Middle frontal gyrus (tissue), 1 donor: ENCODE results near the gene NT5M.
"Not testable (repeated sequence)": the region's sequence is repeated elsewhere in the genome, so short reads cannot be mapped to it uniquely, and the experiment has no call there.

Source experiments
- DNase-seq: peaks from one replicate; pipeline ENCODE4 v3.0.0-alpha.2; 2015; ENCODE audit warnings: low spot score; ENCODE audit errors: extremely low spot score

NT5M gene

DNA sequence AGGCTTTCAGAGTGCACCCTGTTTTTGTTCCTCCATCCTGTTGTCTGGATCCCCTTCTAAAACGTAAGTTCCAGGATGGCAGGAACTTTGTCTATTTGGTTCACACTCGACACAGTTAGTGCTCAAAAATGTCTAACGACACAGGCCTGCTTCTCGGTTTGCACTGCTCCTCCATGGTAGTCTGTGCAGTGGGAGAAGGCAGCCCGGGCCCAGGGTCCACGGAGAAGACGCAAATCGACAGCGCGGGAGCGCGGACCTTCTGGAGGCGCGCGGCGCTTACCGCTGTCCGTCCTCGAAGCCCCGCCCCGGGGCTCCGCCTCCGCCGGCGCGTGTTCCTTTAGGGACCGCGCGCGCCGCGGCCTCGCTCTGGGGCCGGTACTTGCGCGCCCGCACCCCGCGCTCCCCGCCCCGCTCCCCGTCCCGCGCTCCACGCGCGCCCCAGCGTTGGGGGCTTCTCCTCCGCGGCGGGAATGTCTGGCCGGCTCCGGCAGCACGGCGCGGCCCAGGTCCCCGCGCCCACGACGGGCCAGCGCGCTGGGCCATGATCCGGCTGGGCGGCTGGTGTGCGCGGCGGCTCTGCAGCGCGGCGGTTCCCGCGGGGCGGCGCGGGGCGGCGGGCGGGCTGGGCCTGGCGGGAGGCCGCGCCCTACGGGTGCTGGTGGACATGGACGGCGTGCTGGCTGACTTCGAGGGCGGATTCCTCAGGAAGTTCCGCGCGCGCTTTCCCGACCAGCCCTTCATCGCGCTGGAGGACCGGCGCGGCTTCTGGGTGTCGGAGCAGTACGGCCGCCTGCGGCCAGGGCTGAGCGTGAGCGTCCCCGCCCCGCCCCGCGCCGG, at the start of gene NT5M:
Gene NT5M, plus strand, starts transcription at position 364 of the 837 bp plus-strand sequence. Its CDS starts 178 bp downstream, at position 542.
- DNase-seq: peak; percentile 67

DNA sequence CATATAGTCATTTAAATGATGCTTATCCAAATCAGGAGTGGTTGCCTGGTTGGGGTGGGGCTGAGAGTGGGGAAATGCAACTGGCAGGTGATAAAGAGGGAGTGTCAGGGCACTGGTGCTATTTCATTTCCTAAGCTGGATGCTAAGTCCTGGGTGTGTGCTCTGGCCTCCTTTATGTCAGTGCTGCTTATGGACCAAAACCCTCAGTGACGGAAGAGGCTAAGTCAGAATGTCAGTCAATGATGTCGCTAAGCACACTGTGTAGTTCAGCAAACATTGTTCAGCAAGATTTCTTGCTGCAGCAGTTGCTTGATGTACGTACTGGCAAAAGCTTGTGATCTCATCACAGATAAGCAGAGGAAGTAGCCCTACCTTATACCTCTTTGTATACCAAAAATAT, 49.8 kb upstream of the NT5M start:
- no peak for DNase-seq

DNA sequence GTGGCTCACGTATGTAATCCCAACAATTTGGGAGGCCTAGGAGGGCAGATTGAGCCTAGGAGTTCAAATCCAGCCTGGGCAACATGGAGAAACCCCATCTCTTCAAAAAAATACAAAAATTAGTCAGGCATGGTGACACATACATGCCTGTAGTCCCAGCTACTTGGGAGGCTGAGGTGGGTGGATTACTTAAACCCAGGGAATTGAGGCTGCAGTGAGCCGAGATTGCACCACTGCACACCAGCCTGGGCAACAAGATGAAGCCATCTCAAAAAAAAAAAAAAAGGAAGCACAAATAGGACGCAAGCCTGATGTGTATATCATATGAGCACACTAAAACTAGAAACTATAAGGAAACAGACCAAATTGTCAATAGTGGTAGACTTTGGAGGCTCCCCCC, 49.1 kb upstream of the NT5M start:
- no peak for DNase-seq

DNA sequence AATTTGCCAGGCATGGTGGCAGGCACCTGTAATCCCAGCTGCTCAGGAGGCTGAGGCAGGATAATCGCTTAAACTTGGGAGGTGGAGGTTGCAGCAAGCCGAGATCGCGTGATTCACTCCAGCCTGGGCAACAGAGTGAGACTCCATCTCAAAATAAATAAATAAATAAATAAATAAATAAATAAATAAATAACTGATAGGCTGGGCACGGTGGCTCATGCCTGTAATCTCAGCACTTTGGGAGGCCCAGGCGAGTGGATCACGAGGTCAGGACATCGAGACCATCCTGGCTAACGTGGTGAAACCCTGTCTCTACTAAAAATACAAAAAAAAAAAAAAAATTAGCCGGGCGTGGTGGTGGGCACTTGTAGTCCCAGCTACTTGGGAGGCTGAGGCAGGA, 47.5 kb upstream of the NT5M start:
- DNase-seq: not testable (repeated sequence)

DNA sequence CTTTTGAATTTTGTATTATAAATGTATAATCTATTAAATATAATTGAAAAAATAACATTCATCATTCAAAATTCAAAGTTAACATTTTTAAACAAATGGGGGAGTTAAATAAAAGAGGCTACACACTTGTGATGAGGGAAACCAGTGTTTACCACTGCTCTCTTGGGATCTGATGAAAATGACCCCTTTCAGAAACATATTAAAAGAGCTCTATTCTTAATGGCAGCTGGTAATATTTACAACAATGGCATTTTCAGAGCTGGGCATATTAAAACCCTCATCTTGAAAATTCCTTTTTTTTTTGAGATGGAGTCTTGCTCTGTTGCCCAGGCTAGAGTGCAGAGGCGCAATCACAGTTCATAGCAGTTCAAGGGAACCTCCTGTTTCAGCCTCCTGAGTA, 46.9 kb upstream of the NT5M start:
- no peak for DNase-seq

DNA sequence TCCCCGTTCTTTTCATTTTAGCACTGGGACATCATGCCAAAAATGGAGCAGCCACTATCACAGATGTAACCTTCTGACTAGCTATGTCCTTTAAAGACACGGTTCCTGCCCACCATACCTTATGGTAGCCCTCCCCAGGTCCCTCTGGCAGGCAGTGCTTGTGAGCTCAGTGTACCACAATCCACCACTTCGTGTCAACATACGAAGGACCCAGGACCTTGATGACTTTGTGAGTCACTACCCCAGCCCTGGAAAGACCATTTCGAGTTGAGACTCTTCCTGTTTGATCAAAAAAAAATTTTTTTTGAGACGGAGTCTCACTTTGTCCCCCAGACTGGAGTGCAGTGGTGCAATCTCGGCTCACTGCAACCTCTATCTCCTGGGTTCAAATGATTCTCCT, 45.2 kb upstream of the NT5M start:
- no peak for DNase-seq

DNA sequence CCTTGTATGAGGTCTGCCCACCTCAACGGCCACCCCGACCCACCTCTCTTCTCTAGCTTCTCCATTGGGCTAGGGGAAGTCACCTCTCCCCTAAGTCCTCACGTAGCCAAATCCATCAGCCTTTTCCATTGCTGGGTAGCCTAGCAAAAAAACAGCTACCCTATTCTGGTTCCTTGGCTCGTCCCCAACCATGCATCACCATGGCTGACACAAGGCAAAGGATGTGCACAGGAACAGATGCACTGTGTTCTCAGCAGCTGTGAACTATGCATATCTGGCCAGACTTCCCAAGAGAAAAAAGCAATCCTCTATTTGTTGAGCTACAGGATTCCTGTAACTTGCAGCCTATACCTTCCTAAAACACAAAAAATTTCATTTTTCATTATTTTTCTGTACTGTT, 44.2 kb upstream of the NT5M start:
- peak; percentile 57 for DNase-seq

DNA sequence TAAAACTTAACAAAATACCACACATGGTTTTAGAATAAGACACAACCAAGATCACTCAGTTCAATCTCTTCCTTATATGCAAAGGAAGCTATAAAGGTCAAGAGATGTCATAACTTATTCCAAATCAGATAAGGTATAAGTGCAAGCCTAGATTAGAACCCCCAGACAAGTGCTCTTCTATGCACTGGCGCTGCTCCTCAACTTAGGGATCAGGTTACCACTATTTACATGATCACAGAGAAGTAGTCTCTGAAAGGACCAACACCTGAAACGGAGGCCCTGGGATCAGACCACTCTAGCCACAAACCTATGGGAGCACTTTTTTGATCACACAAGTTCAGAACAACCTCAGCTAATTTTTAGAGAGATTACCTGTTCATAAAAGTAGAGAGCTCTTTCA, 38.7 kb upstream of the NT5M start:
- no peak for DNase-seq

DNA sequence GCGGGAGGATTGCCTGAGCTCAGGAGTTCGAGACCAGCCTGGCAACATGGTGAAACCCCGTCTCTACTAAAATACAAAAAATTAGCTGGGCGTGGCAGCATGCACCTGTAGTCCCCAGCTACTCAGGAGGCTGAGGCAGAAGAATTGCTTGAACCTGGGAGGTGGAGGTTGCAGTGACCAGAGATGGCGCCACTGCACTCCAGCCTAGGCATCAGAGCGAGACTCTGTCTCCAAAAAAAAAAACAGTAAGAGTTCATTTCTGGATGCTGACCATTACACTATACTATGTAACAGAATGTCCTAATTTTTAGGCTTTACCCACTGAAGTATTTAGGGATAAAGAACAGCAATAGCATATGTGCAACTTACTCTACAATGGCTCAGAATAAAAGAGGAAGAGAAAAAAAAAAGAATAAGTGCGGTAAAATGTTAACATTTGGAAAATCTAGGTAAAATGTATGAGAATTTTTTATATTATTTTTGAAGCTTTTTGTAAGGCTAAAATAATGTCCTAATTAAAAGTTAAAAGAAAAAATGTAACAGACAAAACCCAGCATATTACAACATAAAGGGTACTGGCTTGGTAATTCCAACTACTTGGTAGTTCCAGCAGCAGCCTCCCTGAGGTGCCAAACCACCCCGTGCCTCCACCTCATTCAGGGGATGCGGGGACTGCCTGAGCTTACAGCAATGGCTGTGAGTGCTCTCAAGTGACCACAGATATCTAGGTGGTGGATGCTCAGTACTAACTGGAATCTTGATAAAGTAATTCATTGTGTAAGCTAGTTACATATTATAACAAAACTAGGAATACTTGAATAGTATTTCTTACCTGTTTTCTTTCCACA, 33.0 kb upstream of the NT5M start:
- no peak for DNase-seq

DNA sequence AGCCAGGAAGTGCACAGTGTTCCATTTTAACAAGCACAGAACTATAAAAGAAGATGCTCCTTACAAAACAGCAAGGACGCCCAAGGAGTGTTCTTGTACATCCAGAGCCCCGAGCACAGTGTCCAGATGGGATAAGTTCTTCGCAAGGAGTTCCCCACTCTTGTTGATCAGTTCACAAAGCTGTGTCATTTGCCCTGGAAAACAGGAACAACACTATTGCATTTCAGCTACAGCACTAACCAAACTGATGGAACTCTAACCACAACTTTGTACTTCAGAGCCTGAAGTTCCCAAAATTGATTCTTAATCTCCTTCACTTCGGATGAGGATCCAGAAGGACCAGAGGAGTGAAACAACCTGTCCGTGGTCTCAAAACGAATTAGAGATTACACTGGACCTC, 27.2 kb upstream of the NT5M start:
- no peak for DNase-seq

DNA sequence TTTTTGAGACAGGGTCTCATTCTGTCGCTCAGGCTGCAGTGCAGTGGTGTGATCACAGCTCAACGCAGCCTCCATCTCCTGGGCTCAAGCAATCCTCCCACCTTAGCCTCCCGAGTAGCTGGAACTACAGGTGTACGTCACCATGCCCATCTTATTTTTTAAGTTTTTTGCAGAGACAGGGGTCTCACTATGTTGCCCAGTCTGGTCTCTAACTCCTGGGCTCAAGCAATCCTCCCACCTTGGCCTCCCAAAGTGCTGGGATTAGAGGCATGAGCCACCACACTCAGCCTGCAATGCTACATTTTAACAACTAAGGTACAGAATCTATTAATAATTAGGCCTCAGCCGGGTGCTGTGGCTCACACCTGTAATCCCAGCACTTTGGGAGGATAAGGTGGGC, 25.7 kb upstream of the NT5M start:
- DNase-seq: not testable (repeated sequence)

DNA sequence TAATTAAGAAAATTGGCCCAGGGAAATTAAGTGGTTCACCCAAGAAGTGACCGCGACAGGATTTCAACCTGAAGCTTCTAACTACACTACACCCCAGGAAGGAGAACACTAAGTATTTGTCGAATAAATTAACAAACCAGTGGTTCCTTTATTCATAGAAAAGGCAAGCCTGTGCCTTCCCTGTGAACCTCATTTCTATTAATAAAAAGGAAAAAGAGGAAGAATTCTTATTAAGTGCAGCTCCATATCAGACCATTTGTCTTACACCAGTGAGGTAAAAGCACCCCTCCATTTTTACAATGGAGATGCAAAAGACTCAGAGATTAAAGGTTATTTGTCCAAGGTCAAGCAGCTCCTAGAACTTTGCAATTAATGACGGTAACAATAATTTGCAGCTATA, 23.9 kb upstream of the NT5M start:
- no peak for DNase-seq

DNA sequence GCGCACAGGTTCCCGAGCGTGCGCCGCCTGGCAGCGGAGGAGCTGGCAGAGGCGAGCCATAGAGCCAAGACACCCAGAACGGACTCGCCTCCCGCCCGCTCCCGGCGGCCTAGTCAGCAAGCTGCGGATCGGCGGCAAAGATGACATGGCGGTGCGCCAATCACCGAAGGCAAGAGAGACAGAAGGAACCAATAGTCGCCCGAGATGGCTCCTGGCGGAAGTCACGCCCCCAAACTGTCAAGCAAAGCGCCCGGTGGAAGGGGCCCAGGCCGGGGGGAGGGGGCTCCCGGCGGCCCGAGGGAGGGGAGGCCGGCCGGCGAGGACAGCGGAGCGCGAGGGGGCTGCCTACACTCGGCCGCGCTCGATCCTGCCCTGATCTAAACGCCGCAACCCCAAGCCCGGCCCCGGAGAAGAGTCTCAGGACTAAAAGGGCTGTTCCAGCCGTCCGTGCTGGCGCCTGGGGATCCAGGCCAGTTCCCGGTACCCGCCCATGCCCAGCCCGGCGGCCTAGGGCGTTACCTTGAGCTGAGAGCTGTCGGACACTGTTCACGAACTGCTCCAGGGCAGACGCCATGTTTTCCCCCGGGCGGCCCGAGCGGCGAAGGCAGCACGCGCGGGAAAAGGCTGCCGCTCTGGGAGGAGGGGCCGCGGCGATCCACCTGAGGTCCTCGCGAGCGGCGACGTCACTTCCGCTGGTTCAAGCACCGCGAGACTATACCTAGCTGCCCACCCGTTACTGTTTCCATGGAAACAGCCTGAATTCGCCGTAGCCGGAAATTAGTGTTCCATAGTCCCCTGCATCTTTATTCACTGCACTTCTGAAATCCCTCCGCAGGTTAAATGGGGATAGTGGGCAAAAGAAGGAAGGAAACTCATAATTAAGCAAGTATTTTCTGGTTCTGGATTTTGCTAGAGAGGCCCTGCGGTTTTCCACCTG, 22.3 kb upstream of the NT5M start, which contains the start of gene COPS3:
Gene COPS3, minus strand, starts transcription at position 634 of the 937 bp plus-strand sequence. Its CDS starts 60 bp downstream, at position 574.
- DNase-seq: peak; percentile 97

DNA sequence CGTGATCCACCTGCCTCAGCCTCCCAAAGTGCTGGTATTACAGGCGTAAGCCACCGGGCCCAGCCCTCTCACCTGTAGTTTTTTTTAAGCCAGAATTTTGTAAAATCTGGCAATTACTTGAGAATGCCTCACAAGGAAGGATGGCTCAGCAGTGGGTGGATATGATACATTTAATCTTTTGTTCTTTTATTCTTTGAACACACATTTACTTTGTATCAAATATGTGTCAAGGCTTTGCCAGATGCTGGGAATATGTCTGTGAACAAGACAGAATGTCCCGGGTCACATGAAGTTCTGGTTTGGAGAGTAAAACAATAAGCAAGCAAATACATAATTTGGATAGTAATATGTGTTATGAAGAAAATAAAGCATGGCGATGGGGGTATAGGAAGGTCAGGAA, 17.2 kb upstream of the NT5M start:
- no peak for DNase-seq

DNA sequence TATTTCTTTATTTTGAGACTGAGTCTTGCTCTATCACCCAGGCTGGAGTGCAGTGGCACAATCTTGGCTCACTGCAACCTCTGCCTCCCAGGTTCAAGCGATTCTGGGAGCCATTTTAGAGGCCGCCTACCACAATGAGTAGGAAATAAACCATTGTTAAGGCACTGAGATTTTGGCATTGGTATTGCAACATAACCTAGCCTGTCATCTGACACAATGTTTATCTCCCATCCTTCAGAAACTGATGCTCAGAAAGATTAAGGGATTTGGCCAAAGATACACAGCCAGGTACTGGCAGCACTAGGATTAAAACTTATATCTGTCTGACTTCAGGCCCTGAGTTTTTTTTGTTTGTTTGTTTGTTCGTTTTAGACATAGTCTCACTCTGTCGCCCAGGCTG, 14.1 kb upstream of the NT5M start:
- DNase-seq: no peak

DNA sequence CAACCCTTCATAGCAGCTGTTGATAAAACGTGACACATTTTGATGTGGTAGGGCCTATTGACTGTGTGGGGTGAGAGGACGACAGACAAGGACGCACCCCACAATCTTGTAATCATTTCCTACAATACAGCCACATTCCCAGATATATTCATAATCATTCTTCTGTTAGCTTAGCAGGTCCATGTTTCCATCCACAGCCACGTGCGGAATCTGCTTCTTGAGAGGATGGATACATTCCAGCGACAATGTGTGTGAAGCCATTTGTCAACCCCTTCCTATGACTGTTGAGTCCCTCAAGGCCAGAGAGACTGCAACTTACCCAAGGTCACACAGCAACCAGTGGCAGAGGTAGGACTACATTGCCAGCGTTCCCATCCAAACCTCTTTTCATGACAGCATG, 13.5 kb upstream of the NT5M start:
- no peak for DNase-seq

DNA sequence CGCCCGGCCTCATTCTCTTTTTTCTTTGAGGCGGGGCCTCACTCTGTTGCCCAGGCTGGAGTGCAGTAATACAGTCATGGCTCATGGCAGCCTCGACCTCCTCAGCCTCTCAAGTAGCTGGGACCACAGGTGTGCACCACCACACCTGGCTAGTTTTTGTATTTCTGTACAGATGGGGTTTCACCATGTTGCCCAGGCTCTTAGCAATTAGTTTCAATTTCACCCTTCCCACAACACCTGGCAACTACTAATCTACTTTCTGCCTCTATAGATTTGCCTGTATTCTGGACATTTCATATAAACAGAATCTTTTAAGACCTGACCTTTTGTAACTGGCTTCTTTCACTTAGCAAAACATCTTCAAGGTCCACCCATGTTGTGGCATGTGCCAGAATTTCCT, 8.0 kb upstream of the NT5M start:
- no peak for DNase-seq

DNA sequence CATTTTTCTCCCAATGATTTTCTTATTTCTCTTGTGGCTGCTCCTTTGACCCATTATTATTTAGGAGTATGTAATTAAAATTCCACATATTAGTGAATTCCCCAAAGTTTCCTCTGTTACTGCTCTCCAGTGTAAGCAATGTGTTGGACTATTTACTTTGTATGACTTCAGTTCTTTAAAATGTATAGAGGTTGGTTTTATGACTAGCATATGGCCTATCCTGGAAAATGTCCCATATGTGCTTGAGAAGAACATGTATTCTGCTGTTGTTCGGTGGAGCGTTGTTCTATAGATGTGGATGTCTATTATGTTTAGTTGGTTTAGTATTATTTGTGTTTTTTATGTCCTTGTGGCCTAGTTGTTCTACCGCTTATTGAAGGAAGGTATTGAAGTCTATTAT, 6.0 kb upstream of the NT5M start:
- DNase-seq: no peak

DNA sequence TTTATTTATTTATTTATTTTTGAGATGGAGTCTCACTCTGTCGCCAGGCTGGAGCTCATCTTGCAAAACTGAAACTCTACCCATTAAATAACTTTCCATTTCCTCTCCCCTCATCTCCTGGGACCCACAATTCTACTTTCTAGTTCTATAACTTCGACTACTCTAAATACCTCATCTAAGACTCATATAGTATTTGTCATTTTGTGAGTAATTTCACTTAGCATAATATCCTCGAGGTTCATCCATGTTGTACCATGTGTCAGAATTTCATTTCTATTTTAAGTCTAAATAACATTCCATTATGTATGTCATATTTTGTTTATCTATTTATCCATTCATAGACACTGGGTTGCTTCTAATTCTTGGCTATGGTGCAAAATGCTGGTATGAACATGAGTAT, 5.1 kb upstream of the NT5M start:
- no peak for DNase-seq

DNA sequence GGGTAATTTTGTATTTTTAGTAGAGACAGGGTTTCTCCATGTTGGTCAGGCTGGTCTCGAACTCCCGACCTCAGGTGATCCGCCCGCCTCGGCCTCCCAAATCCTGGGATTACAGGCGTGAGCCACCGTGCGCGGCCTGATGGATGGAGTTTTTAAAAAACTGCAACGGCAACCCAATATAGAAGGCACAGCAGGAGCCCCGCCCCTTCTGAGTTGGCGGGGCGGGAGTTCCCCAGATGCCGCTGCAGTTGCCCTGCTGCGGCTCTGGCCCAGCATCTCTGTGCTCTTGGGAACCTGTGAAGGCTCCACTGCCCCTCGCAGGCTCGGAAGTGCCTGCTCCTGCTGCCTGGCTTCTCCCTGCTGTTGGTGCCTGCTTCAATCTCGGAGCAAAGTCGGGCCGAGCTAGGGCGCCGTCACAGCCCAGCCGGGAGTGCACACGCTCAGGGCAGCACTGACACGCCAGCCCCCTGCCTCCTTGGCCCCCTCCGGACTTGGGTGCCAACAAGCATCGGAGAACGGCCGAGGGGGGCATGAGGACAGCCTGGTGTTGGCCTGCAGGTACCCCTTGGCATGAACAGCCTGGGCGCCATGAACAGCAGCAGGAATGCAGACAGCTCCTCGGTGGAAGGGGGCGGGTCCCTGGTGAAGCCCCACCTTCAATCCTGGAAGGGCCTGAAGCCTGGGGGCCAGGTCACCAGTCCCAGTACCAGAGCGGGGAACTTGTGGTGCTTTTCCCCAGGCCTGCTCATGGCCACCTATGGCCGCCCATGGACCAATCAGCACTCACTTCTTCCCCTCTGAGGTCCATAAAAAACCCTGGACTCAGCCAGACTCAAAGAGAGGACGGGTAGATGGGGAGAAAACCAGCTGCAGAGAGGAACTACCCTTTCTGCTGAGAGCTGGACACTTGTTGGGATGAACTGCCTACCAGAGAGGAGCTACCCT, 2.3 kb upstream of the NT5M start:
- DNase-seq: no peak
